Esophagus squamous epithelium (tissue), 4 donors: ENCODE results near the gene CAMTA1.

ENCODE experiments used
- POLR2A ChIP-seq, 4 donors: fragments of 450-650 bp; IDR thresholded peaks; one replicate each; pipeline ENCODE4 v1.6.1; 2017; ENCODE audit warnings: antibody characterized with exemption in 4 of 4, mild to moderate bottlenecking in 4 of 4, moderate library complexity in 3 of 4
- TF ChIP-seq, protein P1 (sequence below), 6 experiments: fragments of 450-650 bp in 4 of 6; fragments of 200-600 bp in 2 of 6; sonication (generic) in 2 of 6; IDR thresholded peaks; one replicate each; pipeline ENCODE4 v1.5.1; 2016 to 2019; ENCODE audit warnings: antibody characterized with exemption in 6 of 6, mild to moderate bottlenecking in 4 of 6, moderate library complexity in 4 of 6

DNA sequence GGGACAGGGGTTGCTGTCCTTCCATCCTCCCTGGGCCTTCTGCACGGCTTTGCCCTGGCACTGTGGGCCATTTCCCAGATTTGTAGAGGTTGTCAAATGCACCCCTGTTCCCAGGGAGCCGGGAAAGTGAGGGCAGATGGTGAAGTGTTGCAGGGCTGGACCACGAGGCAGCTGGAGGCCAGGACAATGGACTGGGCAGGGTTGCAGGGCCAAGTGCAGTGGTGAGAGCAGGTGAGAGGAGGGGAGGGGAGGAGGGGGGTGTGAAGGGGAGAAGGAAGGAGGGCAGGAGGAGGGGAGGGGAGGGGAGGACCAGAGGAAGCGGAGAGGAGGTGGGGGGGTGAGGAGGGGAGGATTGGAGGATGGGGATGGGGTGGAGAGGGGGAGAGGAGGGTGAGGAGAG lies 443.9 kb downstream of the CAMTA1 start:
- TF ChIP-seq, protein P1, sequence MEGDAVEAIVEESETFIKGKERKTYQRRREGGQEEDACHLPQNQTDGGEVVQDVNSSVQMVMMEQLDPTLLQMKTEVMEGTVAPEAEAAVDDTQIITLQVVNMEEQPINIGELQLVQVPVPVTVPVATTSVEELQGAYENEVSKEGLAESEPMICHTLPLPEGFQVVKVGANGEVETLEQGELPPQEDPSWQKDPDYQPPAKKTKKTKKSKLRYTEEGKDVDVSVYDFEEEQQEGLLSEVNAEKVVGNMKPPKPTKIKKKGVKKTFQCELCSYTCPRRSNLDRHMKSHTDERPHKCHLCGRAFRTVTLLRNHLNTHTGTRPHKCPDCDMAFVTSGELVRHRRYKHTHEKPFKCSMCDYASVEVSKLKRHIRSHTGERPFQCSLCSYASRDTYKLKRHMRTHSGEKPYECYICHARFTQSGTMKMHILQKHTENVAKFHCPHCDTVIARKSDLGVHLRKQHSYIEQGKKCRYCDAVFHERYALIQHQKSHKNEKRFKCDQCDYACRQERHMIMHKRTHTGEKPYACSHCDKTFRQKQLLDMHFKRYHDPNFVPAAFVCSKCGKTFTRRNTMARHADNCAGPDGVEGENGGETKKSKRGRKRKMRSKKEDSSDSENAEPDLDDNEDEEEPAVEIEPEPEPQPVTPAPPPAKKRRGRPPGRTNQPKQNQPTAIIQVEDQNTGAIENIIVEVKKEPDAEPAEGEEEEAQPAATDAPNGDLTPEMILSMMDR (IDR thresholded peaks at IDR 0.05), result no peak
- no peak for TF ChIP-seq POLR2A (IDR thresholded peaks at IDR 0.05)
